C1 segment of cervical spinal cord (tissue), 14 donors: ENCODE measurements around the gene PRKAR2A.
"Not testable (repeated sequence)": the region's sequence is repeated elsewhere in the genome, so short reads cannot be mapped to it uniquely, and the experiment has no call there.

Experiments
- DNase-seq, 14 donors: peaks; one replicate each; lab custom pipeline; 2025; lab: John Stamatoyannopoulos, UW

Gene PRKAR2A

GRCh38 chr3:48837163-48837562 lies 10.5 kb downstream of the PRKAR2A start:
- no peak for DNase-seq

DNA sequence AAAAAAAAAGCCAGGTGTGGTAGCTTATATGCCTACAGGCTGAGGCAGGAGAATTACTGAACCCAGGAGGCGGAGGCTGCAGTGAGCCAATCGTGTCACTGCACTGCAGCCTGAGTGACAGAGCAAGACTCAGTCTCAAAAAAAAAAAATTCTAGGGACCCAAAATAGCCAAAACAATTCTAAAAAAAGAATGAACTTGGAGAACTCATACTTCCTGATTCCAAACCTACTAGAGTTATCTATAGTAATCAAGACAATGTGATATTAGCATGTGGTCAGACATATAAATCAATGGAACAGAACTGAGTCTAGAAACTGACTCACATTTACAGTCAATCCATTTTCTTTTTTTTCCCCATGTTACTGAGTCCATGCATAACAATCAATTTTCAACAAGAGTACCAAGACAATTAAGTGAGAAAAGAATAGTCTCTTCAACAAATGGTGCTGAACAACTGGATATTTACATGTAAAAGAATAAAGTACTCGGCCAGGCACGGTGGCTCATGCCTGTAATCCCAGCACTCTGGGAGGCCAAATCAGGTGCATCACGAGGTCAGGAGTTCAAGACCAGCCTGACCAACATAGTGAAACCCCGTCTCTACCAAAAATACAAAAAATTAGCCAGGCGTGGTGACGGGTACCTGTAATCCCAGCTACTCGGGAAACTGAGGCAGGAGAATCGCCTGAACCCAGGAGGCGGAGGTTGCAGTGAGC lies 11.9 kb downstream of the PRKAR2A start:
- DNase-seq: no peak

- no peak for DNase-seq
These were observed 15.0 kb downstream of the PRKAR2A start for GRCh38 chr3:48832684-48833083.

DNA sequence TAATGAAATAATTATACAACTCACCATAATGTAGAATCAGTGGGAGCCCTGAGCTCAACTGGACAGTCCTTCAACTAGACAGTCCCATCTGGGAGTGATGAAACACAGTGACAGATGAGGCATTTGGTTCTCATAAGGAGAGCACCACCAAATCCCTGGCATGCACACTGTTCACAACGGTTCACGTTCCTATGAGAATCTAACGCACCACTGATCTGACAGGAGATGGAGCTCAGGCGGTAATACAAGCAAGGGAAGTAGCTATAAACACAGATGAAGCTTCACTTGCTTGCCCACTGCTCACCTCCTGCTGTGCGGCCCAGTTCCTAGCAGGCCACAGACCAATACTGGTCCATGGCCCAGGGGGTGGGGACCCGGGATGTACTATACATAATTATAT lies 17.0 kb downstream of the PRKAR2A start:
- DNase-seq: peak in 1 of 14 donors; percentile 23

GRCh38 chr3:48829525-48829924 lies 18.1 kb downstream of the PRKAR2A start:
- not testable (repeated sequence) for DNase-seq

- DNase-seq: not testable (repeated sequence)
These were observed 19.8 kb downstream of the PRKAR2A start for GRCh38 chr3:48827874-48828273.

DNA sequence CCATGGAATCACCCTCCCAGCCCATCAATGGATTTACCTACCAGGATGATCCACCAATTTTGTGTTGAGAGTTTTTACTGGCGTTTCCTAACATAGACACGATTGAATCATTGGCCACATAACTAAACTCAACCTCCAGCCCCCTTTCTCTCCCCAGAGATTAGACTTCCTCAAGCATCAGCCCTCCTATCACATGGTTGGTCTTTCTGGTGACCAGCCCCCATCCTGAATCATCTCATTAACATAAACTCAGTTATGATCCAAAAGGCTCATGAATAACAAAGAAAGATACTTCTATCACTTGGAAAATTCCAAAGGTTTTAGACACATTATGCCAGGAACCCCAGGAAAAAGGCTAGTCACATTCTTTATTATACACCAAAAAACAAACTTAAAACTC lies 21.2 kb downstream of the PRKAR2A start:
- no peak for DNase-seq

DNA sequence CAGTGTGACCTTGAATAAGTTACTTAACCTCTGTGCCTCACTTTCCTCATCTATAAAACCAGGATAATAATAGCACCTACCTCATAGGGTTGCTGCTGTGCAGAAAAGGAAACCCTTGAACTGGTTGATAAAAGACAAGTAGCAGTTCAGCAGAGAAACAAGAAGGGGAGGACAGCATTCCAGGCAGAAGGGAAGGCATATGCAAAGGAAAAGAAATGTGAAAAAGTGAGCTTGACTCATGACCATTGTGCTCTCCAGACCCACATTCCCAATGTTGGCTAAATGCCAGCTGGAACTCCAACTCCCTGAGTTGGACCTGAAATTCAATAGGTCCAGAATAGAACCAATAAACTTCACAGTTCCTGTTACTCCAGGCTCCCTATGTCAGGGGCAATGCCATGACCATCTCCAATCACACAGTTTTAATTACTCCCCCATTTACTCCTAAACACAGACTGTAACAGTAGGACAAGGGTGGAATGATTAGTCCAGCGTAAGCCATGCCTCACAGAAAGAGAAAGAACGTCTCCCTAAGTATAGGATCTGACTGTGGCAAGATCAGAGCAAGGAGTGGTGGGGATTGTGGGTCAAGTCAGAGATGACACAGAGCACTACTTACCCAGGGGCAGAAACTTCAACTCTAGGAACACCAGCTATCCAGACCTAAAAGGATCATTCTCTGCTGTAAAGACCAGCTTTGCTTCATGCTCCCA lies 26.9 kb downstream of the PRKAR2A start:
- no peak for DNase-seq

- no peak for DNase-seq
These were observed 28.1 kb downstream of the PRKAR2A start for GRCh38 chr3:48819234-48820221.

DNA sequence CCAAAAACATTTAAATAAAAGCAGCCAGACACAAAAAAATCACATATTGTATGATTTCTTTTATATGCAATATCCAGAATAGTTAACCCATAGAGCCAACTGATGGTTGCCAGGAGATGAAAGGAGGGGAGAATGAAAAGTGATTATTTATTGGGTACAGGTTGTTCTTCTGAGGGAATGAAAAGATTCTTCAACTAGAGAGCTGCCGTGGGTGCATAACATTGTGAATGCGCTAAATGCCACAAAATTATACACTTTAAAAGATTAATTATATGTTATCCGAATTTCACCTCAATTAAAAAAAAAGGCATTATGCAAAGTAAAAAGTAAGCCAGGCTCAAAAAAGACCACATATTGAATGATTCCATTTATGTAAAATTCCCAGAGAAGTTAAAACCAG lies 36.1 kb downstream of the PRKAR2A start:
- no peak for DNase-seq

DNA sequence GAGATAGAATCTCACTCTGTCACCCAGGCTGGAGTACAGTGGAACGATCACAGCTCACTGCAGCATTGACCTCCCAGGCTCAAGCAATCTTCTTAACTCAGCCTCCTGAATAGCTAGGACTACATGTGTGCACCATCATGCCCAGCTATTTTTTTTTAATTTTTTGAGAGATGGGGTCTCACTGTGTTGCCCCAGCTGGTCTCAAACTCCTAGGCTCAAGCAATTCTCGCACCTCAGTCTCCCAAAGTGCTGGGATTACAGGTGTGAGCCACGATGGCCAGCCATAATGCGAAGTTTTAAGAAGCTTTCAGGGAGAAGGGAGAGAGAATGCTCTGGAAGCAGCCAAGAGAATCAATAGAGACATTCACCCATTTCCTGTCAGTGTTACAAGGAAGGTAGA lies 42.7 kb downstream of the PRKAR2A start:
- DNase-seq: no peak

DNA sequence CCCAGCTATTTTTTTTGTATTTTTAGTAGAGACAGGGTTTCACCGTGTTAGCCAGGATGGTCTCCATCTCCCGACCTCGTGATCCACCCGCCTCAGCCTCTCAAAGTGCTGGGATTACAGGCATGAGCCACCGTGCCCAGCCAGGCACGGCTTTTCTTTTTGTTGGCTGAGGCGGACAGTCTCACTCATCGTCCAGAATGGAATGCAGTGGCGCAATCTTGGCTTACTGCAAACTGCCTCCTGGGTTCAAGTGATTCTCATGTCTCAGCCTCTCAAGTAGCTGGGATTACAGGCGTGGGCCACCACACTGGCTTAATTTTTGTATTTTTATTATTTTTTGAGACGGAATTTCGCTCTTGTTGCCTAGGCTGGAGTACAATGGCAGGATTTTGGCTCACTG lies 46.8 kb downstream of the PRKAR2A start:
- DNase-seq: not testable (repeated sequence)

- DNase-seq: no peak
These were observed 48.7 kb downstream of the PRKAR2A start for GRCh38 chr3:48798998-48799397.

GRCh38 chr3:48797626-48798025 lies 50.0 kb downstream of the PRKAR2A start:
- DNase-seq: no peak

GRCh38 chr3:48795997-48796732 lies 51.5 kb downstream of the PRKAR2A start:
- no peak for DNase-seq

DNA sequence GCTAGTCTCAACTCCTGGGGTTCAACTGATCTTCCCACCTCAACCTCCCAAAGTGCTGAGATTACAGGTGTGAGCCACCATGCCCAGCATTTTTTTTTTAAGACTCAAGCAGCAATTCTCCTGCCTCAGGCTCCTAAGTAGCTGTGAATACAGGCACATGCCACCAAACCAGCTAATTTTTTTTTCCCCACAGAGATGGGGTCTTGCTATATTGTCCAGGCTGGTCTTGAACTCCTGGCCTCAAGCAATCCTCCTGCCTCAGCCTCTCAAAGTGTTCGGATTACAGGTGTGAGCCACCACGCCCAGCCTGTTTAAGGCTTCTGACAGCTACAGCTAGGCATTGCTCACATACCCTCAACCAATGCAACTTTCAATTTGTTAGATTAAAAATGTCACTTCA lies 54.2 kb downstream of the PRKAR2A start:
- DNase-seq: not testable (repeated sequence)

GRCh38 chr3:48789665-48790064 lies 58.0 kb downstream of the PRKAR2A start:
- no peak for DNase-seq

- no peak for DNase-seq
These were observed 59.0 kb downstream of the PRKAR2A start for GRCh38 chr3:48788544-48789162.

GRCh38 chr3:48784426-48785120 lies 63.1 kb downstream of the PRKAR2A start:
- DNase-seq: no peak

- DNase-seq: no peak
These were observed 64.4 kb downstream of the PRKAR2A start for GRCh38 chr3:48783304-48783703.
